H1 (cell line): ENCODE measurements around the gene WLS. TPM values are rescaled to one million over a fixed set of nuclear protein-coding genes. Genes with fewer than 3 reads are reported as not detected.

Source experiments
- CTCF ChIA-PET: fragments of 300-600 bp; sonication (Branson Sonifier 250); formaldehyde crosslinking; loops from one replicate; lab custom pipeline; 2021; ENCODE audit not compliant: partially characterized antibody; lab: Charles Lee
- POLR2A ChIA-PET: fragments of 300-600 bp; sonication (Branson Sonifier 250); formaldehyde crosslinking; loops from one replicate; lab custom pipeline; 2021; ENCODE audit warnings: inconsistent platforms; ENCODE audit not compliant: partially characterized antibody; lab: Charles Lee
- DNase-seq, 2 experiments: peaks; one replicate each; pipeline versions ENCODE4 v3.0.0 to v3.0.0-alpha.2; 2010 to 2022; ENCODE audit warnings: low spot score in 2 of 2, low read depth in 1 of 2, mixed read lengths in 1 of 2
- FAIRE-seq: peaks from 2 replicates; lab custom pipeline; 2011; peaks lifted over from hg19 to GRCh38; lab: Jason Lieb, UNC
- H2AFZ ChIP-seq: 2 replicates; pipeline ENCODE4 v1.8.1; 2012; ENCODE audit warnings: low read length, inconsistent platforms
- H2AK5ac ChIP-seq: 2 replicates; pipeline ENCODE4 v1.6.1; 2013; ENCODE audit warnings: low read depth, low read length
- H2BK120ac ChIP-seq: replicated peaks from 2 replicates; pipeline ENCODE3; 2013; ENCODE audit warnings: low read depth, low read length, inconsistent platforms
- H2BK12ac ChIP-seq: 2 replicates; pipeline ENCODE4 v1.6.1; 2013; ENCODE audit warnings: low read depth, low read length
- H2BK15ac ChIP-seq: 2 replicates; pipeline ENCODE4 v1.6.1; 2013; ENCODE audit warnings: low read length
- H2BK20ac ChIP-seq: 2 replicates; pipeline ENCODE4 v1.6.1; 2013; ENCODE audit warnings: low read length
- H2BK5ac ChIP-seq: 2 replicates; pipeline ENCODE4 v1.6.1; 2013; ENCODE audit warnings: low read depth, low read length
- H3K14ac ChIP-seq: 2 replicates; pipeline ENCODE4 v1.6.1; 2013; ENCODE audit warnings: inconsistent platforms; ENCODE audit not compliant: insufficient read length
- H3K18ac ChIP-seq: 2 replicates; pipeline ENCODE4 v1.6.1; 2013; ENCODE audit warnings: low read length; ENCODE audit errors: extremely low read depth
- H3K23ac ChIP-seq: 2 replicates; pipeline ENCODE4 v1.6.1; 2013; ENCODE audit warnings: inconsistent platforms; ENCODE audit not compliant: insufficient read length
- H3K23me2 ChIP-seq: 2 replicates; pipeline ENCODE4 v1.6.1; 2013; ENCODE audit warnings: low read depth, low read length
- H3K27ac ChIP-seq: 2 replicates; pipeline ENCODE4 v1.6.1; 2011; ENCODE audit warnings: low read depth, low read length, inconsistent platforms
- H3K27me3 ChIP-seq, 4 experiments: replicated peaks in 1 of 4; 1 replicate in 1 of 4; 2 replicates in 3 of 4; pipeline versions ENCODE4 v1.6.1 to v1.8.1; 2011 to 2013; ENCODE audit warnings: low read length in 3 of 4, mild to moderate bottlenecking in 3 of 4, inconsistent platforms in 2 of 4, mixed read lengths in 2 of 4, moderate library complexity in 1 of 4; ENCODE audit not compliant: control insufficient read depth in 3 of 4, insufficient read depth in 3 of 4; ENCODE audit errors: extremely low read depth in 1 of 4
- H3K36me3 ChIP-seq, 4 experiments: 2 replicates each; pipeline versions ENCODE4 v1.6.1 to v1.8.1; 2011 to 2013; ENCODE audit warnings: mild to moderate bottlenecking in 4 of 4, low read length in 3 of 4, moderate library complexity in 2 of 4, control low read depth in 1 of 4, inconsistent platforms in 1 of 4; ENCODE audit not compliant: insufficient read depth in 4 of 4, control insufficient read depth in 2 of 4
- H3K4ac ChIP-seq: replicated peaks from 2 replicates; pipeline ENCODE3; 2013; ENCODE audit warnings: low read length, low read depth, mixed read lengths, inconsistent platforms; ENCODE audit not compliant: insufficient read length
- H3K4me1 ChIP-seq, 4 experiments: replicated peaks in 1 of 4; 1 replicate in 1 of 4; 2 replicates in 3 of 4; pipeline versions ENCODE4 v1.6.1 to v1.8.1; 2011 to 2013; ENCODE audit warnings: low read length in 3 of 4, inconsistent platforms in 2 of 4, mixed read lengths in 1 of 4; ENCODE audit not compliant: insufficient read depth in 4 of 4, control insufficient read depth in 3 of 4
- H3K4me2 ChIP-seq, 2 experiments: 2 replicates each; pipeline versions ENCODE4 v1.6.1 to v1.8.1; 2011 to 2013; ENCODE audit warnings: low read depth in 2 of 2, low read length in 2 of 2, control low read depth in 1 of 2, inconsistent platforms in 1 of 2, mild to moderate bottlenecking in 1 of 2; ENCODE audit not compliant: insufficient read depth in 1 of 2
- H3K4me3 ChIP-seq, 4 experiments: fragments of 200-600, 300-600 bp in 1 of 4; sonication (generic), shearing (Covaris generic), sonication (Bioruptor Twin) in 1 of 4; 2 replicates each; pipeline versions ENCODE4 v1.5.1 to v1.8.1; 2011 to 2016; ENCODE audit warnings: low read length in 4 of 4, low read depth in 3 of 4, control low read depth in 2 of 4, inconsistent platforms in 2 of 4, mild to moderate bottlenecking in 2 of 4, mixed read lengths in 1 of 4, moderate library complexity in 1 of 4; ENCODE audit not compliant: insufficient read depth in 2 of 4; ENCODE audit errors: extremely low read depth in 1 of 4
- H3K56ac ChIP-seq: replicated peaks from 2 replicates; pipeline ENCODE3; 2013; ENCODE audit warnings: low read depth, mild to moderate bottlenecking, mixed read lengths, low read length, inconsistent platforms; ENCODE audit not compliant: insufficient read length
- H3K79me1 ChIP-seq: 2 replicates; pipeline ENCODE4 v1.6.1; 2013; ENCODE audit warnings: low read depth, low read length, control low read depth
- H3K79me2 ChIP-seq, 2 experiments: 2 replicates each; pipeline versions ENCODE4 v1.6.1 to v1.8.1; 2012 to 2013; ENCODE audit warnings: low read length in 2 of 2, mild to moderate bottlenecking in 2 of 2, inconsistent platforms in 1 of 2; ENCODE audit not compliant: insufficient read depth in 2 of 2, control insufficient read depth in 1 of 2
- H3K9ac ChIP-seq, 4 experiments: replicated peaks in 1 of 4; 1 replicate in 1 of 4; 2 replicates in 3 of 4; pipeline versions ENCODE4 v1.6.1 to v1.8.1; 2011 to 2013; ENCODE audit warnings: low read depth in 3 of 4, low read length in 3 of 4, control low read depth in 2 of 4, mild to moderate bottlenecking in 2 of 4, moderate library complexity in 2 of 4, inconsistent platforms in 1 of 4; ENCODE audit errors: extremely low read depth in 1 of 4
- H3K9me3 ChIP-seq, 2 experiments: 2 replicates each; pipeline versions ENCODE4 v1.6.1 to v1.8.1; 2012 to 2013; ENCODE audit warnings: mild to moderate bottlenecking in 2 of 2, moderate library complexity in 2 of 2, control low read depth in 1 of 2, inconsistent platforms in 1 of 2, low read depth in 1 of 2, low read length in 1 of 2, mixed read lengths in 1 of 2; ENCODE audit not compliant: insufficient read depth in 2 of 2
- H4K20me1 ChIP-seq, 2 experiments: replicated peaks in 1 of 2; 2 replicates each; pipeline versions ENCODE3 to v1.8.1; 2011 to 2013; ENCODE audit warnings: inconsistent platforms in 2 of 2, low read length in 2 of 2, mild to moderate bottlenecking in 1 of 2; ENCODE audit not compliant: insufficient read depth in 2 of 2, control insufficient read depth in 1 of 2
- H4K5ac ChIP-seq: 2 replicates; pipeline ENCODE4 v1.6.1; 2013; ENCODE audit warnings: low read length, low read depth, mixed read lengths, inconsistent platforms; ENCODE audit not compliant: insufficient read length
- H4K8ac ChIP-seq: 2 replicates; pipeline ENCODE4 v1.8.0; 2013; ENCODE audit warnings: mild to moderate bottlenecking, moderate library complexity, low read length, inconsistent platforms; ENCODE audit not compliant: insufficient read depth; ENCODE audit errors: extremely low read depth
- H4K91ac ChIP-seq: replicated peaks from 2 replicates; pipeline ENCODE3; 2013; ENCODE audit warnings: low read length, mixed read lengths, inconsistent platforms; ENCODE audit not compliant: insufficient read length
- ASH2L ChIP-seq: fragments of 200-600, 300-600 bp; sonication (generic); IDR thresholded peaks from one replicate; pipeline ENCODE4 v1.7.1; 2017; ENCODE audit warnings: low read length
- ATF2 ChIP-seq: IDR thresholded peaks from 2 replicates; pipeline ENCODE4 v1.6.1; 2012; ENCODE audit warnings: low read length, inconsistent platforms
- CBX8 ChIP-seq: fragments of 300-800, 300-1000 bp; sonication (generic); IDR thresholded peaks from 2 replicates; pipeline ENCODE4 v1.7.1; 2016; ENCODE audit warnings: low read depth, low read length, borderline replicate concordance
- EGR1 ChIP-seq: IDR thresholded peaks from 2 replicates; pipeline ENCODE4 v1.6.1; 2011; ENCODE audit warnings: low read depth, low read length, borderline replicate concordance
- POLR2A ChIP-seq, 2 experiments: IDR thresholded peaks; 1 replicate in 1 of 2; 2 replicates in 1 of 2; pipeline ENCODE4 v1.6.1; 2011; ENCODE audit warnings: low read depth in 2 of 2, low read length in 2 of 2, mild to moderate bottlenecking in 2 of 2; ENCODE audit errors: control extremely low read depth in 1 of 2
- POLR2AphosphoS5 ChIP-seq: IDR thresholded peaks from 2 replicates; pipeline ENCODE4 v1.6.1; 2011; ENCODE audit warnings: low read depth, low read length
- SIN3A ChIP-seq, 2 experiments: IDR thresholded peaks in 1 of 2; conservative IDR thresholded peaks in 1 of 2; 2 replicates each; pipeline ENCODE4 v1.6.1; 2011 to 2012; ENCODE audit warnings: low read length in 2 of 2, improper control_type of control experiment in 1 of 2, low read depth in 1 of 2, mild to moderate bottlenecking in 1 of 2
- WGBS, 2 experiments: shearing (Covaris generic) in 1 of 2; methylation state at CpG; one replicate each; pipeline versions ENCODE4 v1.1.6 to v1.1.7; 2013 to 2015; ENCODE audit warnings: low lambda C conversion rate in 2 of 2, mixed read lengths in 2 of 2, inconsistent platforms in 1 of 2, low coverage in 1 of 2, missing lambda C conversion rate in 1 of 2; ENCODE audit not compliant: insufficient replicate concordance in 2 of 2, insufficient coverage in 1 of 2, insufficient read length in 1 of 2; ENCODE audit errors: extremely low coverage in 1 of 2, missing lambda C conversion rate in 1 of 2; 5-methylcytosine and 5-hydroxymethylcytosine counted together
- polyA plus RNA-seq, 7 experiments: library from polyadenylated mRNA; depleted of rRNA in 3 of 7; stranded (reverse) in 5 of 7; unstranded in 2 of 7; fragments of >200 nt in 5 of 7; fragments of 200-250 nt in 2 of 7; gene quantifications; 1 replicate in 5 of 7; 2 replicates in 1 of 7; 4 replicates in 1 of 7; pipeline versions ENCODE4 v1.2.1 to v1.2.3, GENCODE V29; 2011 to 2013; ENCODE audit warnings: missing spikeins in 2 of 7, mixed read lengths in 2 of 7
- total RNA-seq: library from RNA; stranded (reverse); fragmentation: NEBNext Ultra II Directional; extraction: Animal tissue kit (Norgen Biotek cat#: 25700); gene quantifications from 2 replicates; pipeline ENCODE4 v1.2.1, GENCODE V29; 2021

The WLS gene
- total and polyA plus RNA-seq, 2 of the 8 experiments (the other 6 are each of a cell fraction or from before 2014, with no cell fraction given): 1.2 to 2.7 TPM

GRCh38 chr1:68220420-68220819 lies 11.9 kb downstream of the WLS start:
- no peak overlapping the region for H2BK20ac ChIP-seq
- H3K18ac ChIP-seq: no peak overlapping the region
- no peak overlapping the region for H2AFZ ChIP-seq
- no peak overlapping the region for H4K91ac ChIP-seq
- H3K9ac ChIP-seq: no peak overlapping the region
- no peak overlapping the region for H3K4me2 ChIP-seq
- no peak overlapping the region for H3K14ac ChIP-seq
- H4K20me1 ChIP-seq: no peaks in the 10 kb centered on the region
- no peak overlapping the region for H3K23ac ChIP-seq
- no peaks in the 10 kb centered on the region for H3K23me2 ChIP-seq
- no peaks in the 10 kb centered on the region for H3K79me2 ChIP-seq
- H3K27ac ChIP-seq: no peak overlapping the region
- no peak for DNase-seq
- no peaks in the 10 kb centered on the region for H3K36me3 ChIP-seq
- no peak overlapping the region for H3K56ac ChIP-seq
- no peak for FAIRE-seq
- no peak overlapping the region for H2BK120ac ChIP-seq
- no peak overlapping the region for H2BK12ac ChIP-seq
- ChIA-PET POLR2A (interaction anchor here (1.2 kb wide), 1 partner anchor 12 kb away, joined by 3 read pairs; the partner anchor contains the start of gene WLS), CTCF (interaction anchor here (0.5 to 1.8 kb wide), 4 partner anchors 10 to 126 kb away, joined by 3 to 8 read pairs (median 4); no protein-coding TSS in a partner anchor)
- H2BK15ac ChIP-seq: no peak overlapping the region
- peaks cover 0 to 7% (median 1%) of the 10 kb centered on the region in 4 experiments; a peak in 3 of 7 replicates for H3K4me1 ChIP-seq
- no peak overlapping the region for H2BK5ac ChIP-seq
- H2AK5ac ChIP-seq: no peak overlapping the region
- H3K79me1 ChIP-seq: no peaks in the 10 kb centered on the region
- H3K4ac ChIP-seq: no peak overlapping the region
- peaks cover 0 to 2% (median 0%) of the 10 kb centered on the region in 4 experiments; a peak in 3 of 7 replicates for H3K27me3 ChIP-seq
- no peak overlapping the region for H3K4me3 ChIP-seq
- no peak overlapping the region for H4K5ac ChIP-seq
- H3K9me3 ChIP-seq: no peaks in the 10 kb centered on the region
- 78% methylated on average over 4 of the region's 4 CpGs; no CpG with 5 or more reads in 1 of the 2 experiments for WGBS, 2 experiments
- TF ChIP-seq ASH2L (no peak), EGR1 (no peak), POLR2A (IDR thresholded peaks at IDR 0.05; ENCODE audit: control extremely low read depth in 1 of 2, low read depth in 2 of 2, low read length in 2 of 2) (no peak), ATF2 (no peak), CBX8 (no peak), SIN3A (conservative IDR thresholded peaks at IDR 0.05 in 1 of 2, IDR thresholded peaks at IDR 0.05 in 1 of 2; ENCODE audit: low read depth in 1 of 2, low read length in 2 of 2) (no peak), POLR2AphosphoS5 (no peak)
- H4K8ac ChIP-seq: no peak overlapping the region
